HepG2 (cell line): ENCODE data around the gene MSGN1. TPM values are rescaled to one million over a fixed set of nuclear protein-coding genes. Genes with fewer than 3 reads are reported as not detected.

Experiments used
- ESRRA ChIP-seq: sonication (generic); formaldehyde crosslinking; IDR thresholded peaks from 2 replicates; pipeline ENCODE4 v1.5.1; 2020; ENCODE audit warnings: mild to moderate bottlenecking, low read depth, missing genetic modification reagents
- GABPB1 ChIP-seq: IDR thresholded peaks from 2 replicates; pipeline ENCODE4 v1.6.1; 2016; ENCODE audit warnings: mild to moderate bottlenecking, missing genetic modification reagents, moderate library complexity, missing compliant biosample characterization
- HIVEP1 ChIP-seq: sonication (generic); formaldehyde crosslinking; IDR thresholded peaks from 2 replicates; pipeline ENCODE4 v1.4.0; 2020; ENCODE audit warnings: mild to moderate bottlenecking, missing genetic modification reagents
- JARID2 ChIP-seq: sonication (generic); formaldehyde crosslinking; IDR thresholded peaks from 2 replicates; pipeline ENCODE4 v1.8.1; 2023; ENCODE audit warnings: missing genetic modification reagents, inconsistent platforms; ENCODE audit not compliant: insufficient replicate concordance
- MAZ ChIP-seq, 2 experiments: sonication (generic) in 1 of 2; formaldehyde crosslinking in 1 of 2; IDR thresholded peaks; 2 replicates each; pipeline versions ENCODE4 v1.5.0 to v1.6.1; 2012 to 2020; ENCODE audit warnings: low read depth in 2 of 2, mild to moderate bottlenecking in 2 of 2, borderline replicate concordance in 1 of 2, improper control_type of control experiment in 1 of 2, low read length in 1 of 2, missing genetic modification reagents in 1 of 2, moderate library complexity in 1 of 2
- MEF2D ChIP-seq: sonication (generic); formaldehyde crosslinking; IDR thresholded peaks from 2 replicates; pipeline ENCODE4 v1.5.1; 2020; ENCODE audit warnings: mild to moderate bottlenecking, missing genetic modification reagents
- MYPOP ChIP-seq: sonication (generic); formaldehyde crosslinking; IDR thresholded peaks from 2 replicates; pipeline ENCODE4 v1.8.1; 2023; ENCODE audit warnings: mild to moderate bottlenecking, moderate library complexity, missing genetic modification reagents
- NFE2L2 ChIP-seq: fragments of 150-350 bp; IDR thresholded peaks from 2 replicates; pipeline ENCODE4 v1.6.1; 2014; ENCODE audit warnings: low read length
- PHF8 ChIP-seq: sonication (generic); formaldehyde crosslinking; IDR thresholded peaks from 2 replicates; pipeline ENCODE4 v1.5.0; 2020; ENCODE audit warnings: missing genetic modification reagents
- SOX6 ChIP-seq, 2 experiments: fragments of 450-650 bp in 1 of 2; sonication (generic) in 1 of 2; formaldehyde crosslinking in 1 of 2; IDR thresholded peaks; 2 replicates each; pipeline versions ENCODE4 v1.4.0 to v1.6.1; 2017 to 2020; ENCODE audit warnings: antibody characterized with exemption in 1 of 2, mild to moderate bottlenecking in 1 of 2, missing genetic modification reagents in 1 of 2
- SPEN ChIP-seq: sonication (generic); formaldehyde crosslinking; IDR thresholded peaks from 2 replicates; pipeline ENCODE4 v1.5.1; 2020; ENCODE audit warnings: low read depth, mild to moderate bottlenecking, missing genetic modification reagents
- THRA ChIP-seq: sonication (generic); formaldehyde crosslinking; IDR thresholded peaks from 2 replicates; pipeline ENCODE4 v1.4.0; 2020; ENCODE audit warnings: missing genetic modification reagents, borderline replicate concordance
- ZNF30 ChIP-seq: sonication (generic); formaldehyde crosslinking; IDR thresholded peaks from 2 replicates; pipeline ENCODE4 v1.5.0; 2020; ENCODE audit warnings: mild to moderate bottlenecking, missing genetic modification reagents
- ZNF687 ChIP-seq: sonication (generic); formaldehyde crosslinking; IDR thresholded peaks from 2 replicates; pipeline ENCODE4 v1.5.1; 2020; ENCODE audit warnings: mild to moderate bottlenecking, missing genetic modification reagents, moderate library complexity
- ZNF768 ChIP-seq: sonication (generic); formaldehyde crosslinking; IDR thresholded peaks from 2 replicates; pipeline ENCODE4 v1.4.0; 2020; ENCODE audit warnings: missing genetic modification reagents
- ZNF792 ChIP-seq: IDR thresholded peaks from 2 replicates; pipeline ENCODE4 v1.6.1; 2016
- ZUFSP ChIP-seq: sonication (generic); formaldehyde crosslinking; IDR thresholded peaks from 2 replicates; pipeline ENCODE4 v1.9.0; 2021; ENCODE audit warnings: missing genetic modification reagents, mild to moderate bottlenecking, borderline replicate concordance
- polyA plus RNA-seq, 8 experiments: library from polyadenylated mRNA; depleted of rRNA in 3 of 8; stranded (reverse) in 7 of 8; unstranded in 1 of 8; fragments of >200 nt; fragmentation: Illumina TruSeq in 4 of 8; extraction: Trizol in 4 of 8; gene quantifications; 2 replicates each; pipeline versions ENCODE4 v1.2.1 to v1.2.3, GENCODE V29; 2011 to 2016; ENCODE audit warnings: low read depth in 4 of 8, missing spikeins in 1 of 8, mixed read lengths in 1 of 8; ENCODE audit not compliant: insufficient read depth in 1 of 8
- total RNA-seq, 5 experiments: library from RNA; depleted of rRNA; stranded (reverse); fragments of >200 nt; fragmentation: Illumina TruSeq; extraction: Trizol; gene quantifications; 2 replicates each; pipeline ENCODE4 v1.2.3, GENCODE V29; 2016; ENCODE audit warnings: low read depth in 1 of 5

The MSGN1 gene
- total and polyA plus RNA-seq, 2 of the 13 experiments (the other 11 are each of a cell fraction or from before 2014, with no cell fraction given), result not detected

GRCh38 chr2:17830053-17831034, 14.1 kb downstream of the MSGN1 start (continued):
- TF ChIP-seq THRA (CRISPR knock-in tag) (0 out of 2 replicates have a peak, but pooled peaks have one; percentile 12), MYPOP (CRISPR knock-in tag) (peak; percentile 23; the same call in 1 of the 2 replicates), PHF8 (CRISPR knock-in tag) (no peak), GABPB1 (CRISPR knock-in tag) (peak; percentile 63), ZNF792 (CRISPR knock-in tag) (peak; percentile 47; the same call in 1 of the 2 replicates), SOX6 (IDR thresholded peaks at IDR 0.05) (no peak), SOX6 (CRISPR knock-in tag; IDR thresholded peaks at IDR 0.05) (peak; percentile 67), ZNF30 (CRISPR knock-in tag) (no peak), NFE2L2 (no peak), MEF2D (0 out of 2 replicates have a peak, but pooled peaks have one; percentile 26), MAZ (IDR thresholded peaks at IDR 0.05; ENCODE audit: borderline replicate concordance, low read depth, low read length) (peak; percentile 91), MAZ (CRISPR knock-in tag; IDR thresholded peaks at IDR 0.05; ENCODE audit: low read depth) (peak; percentile 79; the same call in 1 of the 2 replicates), ZUFSP (no peak), JARID2 (CRISPR knock-in tag) (peak; percentile 66), SPEN (CRISPR knock-in tag) (0 out of 2 replicates have a peak, but pooled peaks have one; percentile 4), ZNF768 (CRISPR knock-in tag) (peak; percentile 42; the same call in 1 of the 2 replicates), ESRRA (0 out of 2 replicates have a peak, but pooled peaks have one; percentile 44), HIVEP1 (CRISPR knock-in tag) (peak; percentile 53; the same call in 1 of the 2 replicates), ZNF687 (CRISPR knock-in tag) (peak; percentile 82)
